Measurements from ENCODE around the gene CHSY1. TPM values are rescaled to one million over a fixed set of nuclear protein-coding genes. Genes with fewer than 3 reads are reported as not detected.

Gene CHSY1
- total RNA-seq, 2 experiments from 2014 or later, result 5.0 to 14.3 TPM

DNA sequence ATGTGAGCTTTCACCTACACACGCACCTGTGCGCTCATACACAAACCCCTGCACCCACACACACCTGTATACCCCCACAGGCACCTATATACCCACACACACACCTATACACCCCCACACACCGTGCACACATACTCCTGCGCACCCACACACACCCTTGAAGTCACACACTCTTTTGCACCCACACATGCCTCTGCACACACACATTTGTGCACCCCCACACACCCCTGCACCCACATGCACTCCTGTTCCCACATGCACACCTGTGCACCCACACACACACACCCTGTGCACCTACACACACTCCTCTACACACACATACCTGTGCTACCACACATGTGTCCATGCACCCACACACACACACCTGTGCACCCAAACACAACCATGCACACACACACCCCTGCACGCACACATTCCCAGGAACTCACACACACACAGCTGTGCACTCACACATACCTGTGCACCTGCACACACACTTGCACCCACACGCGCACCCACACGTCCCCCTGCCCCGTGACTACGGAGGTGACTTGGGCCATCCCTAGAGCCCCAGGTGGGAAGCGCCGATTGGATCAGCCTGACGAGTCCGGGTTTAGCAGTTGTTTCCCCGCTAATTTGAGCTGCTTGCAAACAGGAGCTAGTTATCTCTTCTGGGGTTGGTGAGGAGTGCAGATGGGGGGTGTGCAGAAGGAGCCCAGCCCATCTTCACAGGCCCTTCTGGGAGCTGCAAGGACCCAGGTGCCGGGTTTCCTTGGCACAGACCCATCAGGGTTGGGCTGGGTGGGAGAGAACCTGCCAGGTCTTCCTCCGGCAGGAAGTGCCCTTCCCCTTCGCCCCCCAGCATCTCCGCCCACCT, 97.8 kb downstream of the CHSY1 start:
- H3K79me2 ChIP-seq (ENCODE audit: insufficient read depth, low read depth, low read length), result no peaks in the 10 kb centered on the region
- H3K36me3 ChIP-seq (ENCODE audit: insufficient read depth, low read length), result no peaks in the 10 kb centered on the region
- no peaks in the 10 kb centered on the region for H4K20me1 ChIP-seq (ENCODE audit: insufficient read depth, low read length)
- no peak overlapping the region for H2AFZ ChIP-seq (ENCODE audit: low read length)
- intact Hi-C loops (cut with micrococcal nuclease; ENCODE audit: unreplicated experiment), result no loop called here
- no peaks in the 10 kb centered on the region for H3K9me3 ChIP-seq (ENCODE audit: low read length)
- H3K4me2 ChIP-seq (ENCODE audit: low read length), result no peak overlapping the region
- H3K4me3 ChIP-seq (ENCODE audit: low read depth, low read length, poor library complexity, severe bottlenecking), result no peak overlapping the region
- H3K27ac ChIP-seq (ENCODE audit: low read depth, low read length, poor library complexity, severe bottlenecking), result no peak overlapping the region
- CTCF ChIA-PET (ENCODE audit: unreplicated experiment), result no interaction called here
- no peak for DNase-seq (ENCODE audit: low spot score)
- peaks cover 15% of the 10 kb centered on the region for H3K4me1 ChIP-seq (ENCODE audit: insufficient read depth, low read length, poor library complexity, severe bottlenecking)
- no peaks in the 10 kb centered on the region for H3K9me2 ChIP-seq (ENCODE audit: insufficient read depth, low read length)
- BruUV-seq (replicated peaks), result no TSS peak
- no peak for TF ChIP-seq EZH2phosphoT487 (IDR thresholded peaks at IDR 0.05; ENCODE audit: borderline replicate concordance, low read depth, low read length)
- no peak for TF ChIP-seq CTCF (conservative IDR thresholded peaks at IDR 0.05; ENCODE audit: low read length)
- POLR2A ChIA-PET, result interaction anchor here (0.5 kb wide), 1 partner anchor 60 kb away, joined by 3 read pairs; no protein-coding TSS in a partner anchor

DNA sequence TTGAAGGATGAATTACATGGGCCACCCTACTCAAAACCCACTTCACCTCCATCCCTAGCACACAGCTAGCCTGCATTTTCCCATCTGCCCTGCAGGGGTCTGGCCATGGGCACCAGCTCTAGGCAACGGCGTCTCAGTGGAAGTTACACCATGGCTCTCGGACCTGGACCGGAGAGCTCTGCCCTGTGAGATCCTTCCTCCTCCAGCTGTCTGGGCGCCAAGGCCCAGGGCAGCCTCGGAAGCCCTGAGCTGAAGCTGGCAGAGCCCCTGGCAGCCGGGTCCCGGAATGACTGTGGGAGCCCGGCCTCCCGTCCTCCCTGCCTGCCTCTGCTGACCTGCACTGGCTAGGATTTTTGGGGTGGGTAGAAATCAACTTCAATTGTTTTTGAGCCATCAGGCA, 98.9 kb downstream of the CHSY1 start:
- POLR2A ChIA-PET, result interaction anchor here (0.5 kb wide), 1 partner anchor 59 kb away, joined by 3 read pairs; no protein-coding TSS in a partner anchor
- no peak for DNase-seq (ENCODE audit: low spot score)
- H4K20me1 ChIP-seq (ENCODE audit: insufficient read depth, low read length), result no peaks in the 10 kb centered on the region
- H3K36me3 ChIP-seq (ENCODE audit: insufficient read depth, low read length), result no peaks in the 10 kb centered on the region
- H2AFZ ChIP-seq (ENCODE audit: low read length), result no peak overlapping the region
- TF ChIP-seq CTCF (conservative IDR thresholded peaks at IDR 0.05; ENCODE audit: low read length) (peak; percentile 66), EZH2phosphoT487 (IDR thresholded peaks at IDR 0.05; ENCODE audit: borderline replicate concordance, low read depth, low read length) (no peak)
- BruUV-seq (replicated peaks), result no TSS peak
- H3K4me3 ChIP-seq (ENCODE audit: low read depth, low read length, poor library complexity, severe bottlenecking), result no peak overlapping the region
- no peaks in the 10 kb centered on the region for H3K9me2 ChIP-seq (ENCODE audit: insufficient read depth, low read length)
- intact Hi-C loops (cut with micrococcal nuclease; ENCODE audit: unreplicated experiment), result no loop called here
- no peak overlapping the region for H3K4me2 ChIP-seq (ENCODE audit: low read length)
- H3K79me2 ChIP-seq (ENCODE audit: insufficient read depth, low read depth, low read length), result no peaks in the 10 kb centered on the region
- no peaks in the 10 kb centered on the region for H3K9me3 ChIP-seq (ENCODE audit: low read length)
- CTCF ChIA-PET (ENCODE audit: unreplicated experiment), result no interaction called here
- H3K27ac ChIP-seq (ENCODE audit: low read depth, low read length, poor library complexity, severe bottlenecking), result no peak overlapping the region
- H3K4me1 ChIP-seq (ENCODE audit: insufficient read depth, low read length, poor library complexity, severe bottlenecking), result peaks cover 15% of the 10 kb centered on the region

DNA sequence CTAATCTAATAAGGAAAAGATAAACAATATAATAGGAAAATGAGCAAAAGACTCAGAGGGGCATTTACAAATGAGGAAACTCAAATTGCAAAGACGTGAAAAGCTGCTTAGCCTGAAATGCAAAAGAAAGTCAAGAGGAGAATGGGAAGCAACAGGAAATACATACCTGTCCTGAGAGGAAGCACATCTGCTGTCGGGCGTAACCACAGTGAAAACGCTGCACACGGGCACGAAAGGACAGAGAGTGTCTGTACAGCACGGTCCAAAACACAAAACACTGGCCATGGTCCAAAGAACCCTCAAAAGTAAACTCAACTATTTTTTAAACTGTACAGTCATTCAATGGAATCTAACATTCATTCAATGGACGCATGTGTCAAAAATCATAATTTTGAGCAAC, 100.6 kb downstream of the CHSY1 start:
- H3K27ac ChIP-seq (ENCODE audit: low read depth, low read length, poor library complexity, severe bottlenecking), result no peak overlapping the region
- intact Hi-C loops (cut with micrococcal nuclease; ENCODE audit: unreplicated experiment), result no loop called here
- no peak overlapping the region for H2AFZ ChIP-seq (ENCODE audit: low read length)
- ChIA-PET CTCF (ENCODE audit: unreplicated experiment) (no interaction called here), POLR2A (no interaction called here)
- no peaks in the 10 kb centered on the region for H4K20me1 ChIP-seq (ENCODE audit: insufficient read depth, low read length)
- no peaks in the 10 kb centered on the region for H3K9me2 ChIP-seq (ENCODE audit: insufficient read depth, low read length)
- no peak overlapping the region for H3K4me3 ChIP-seq (ENCODE audit: low read depth, low read length, poor library complexity, severe bottlenecking)
- peaks cover 8% of the 10 kb centered on the region for H3K4me1 ChIP-seq (ENCODE audit: insufficient read depth, low read length, poor library complexity, severe bottlenecking)
- TF ChIP-seq CTCF (conservative IDR thresholded peaks at IDR 0.05; ENCODE audit: low read length), result no peak
- no peak for TF ChIP-seq EZH2phosphoT487 (IDR thresholded peaks at IDR 0.05; ENCODE audit: borderline replicate concordance, low read depth, low read length)
- H3K9me3 ChIP-seq (ENCODE audit: low read length), result no peaks in the 10 kb centered on the region
- no TSS peak for BruUV-seq (replicated peaks)
- H3K79me2 ChIP-seq (ENCODE audit: insufficient read depth, low read depth, low read length), result no peaks in the 10 kb centered on the region
- no peaks in the 10 kb centered on the region for H3K36me3 ChIP-seq (ENCODE audit: insufficient read depth, low read length)
- no peak for DNase-seq (ENCODE audit: low spot score)
- H3K4me2 ChIP-seq (ENCODE audit: low read length), result no peak overlapping the region
